Endothelial cell of umbilical vein (primary cell): Measurements from ENCODE around the gene SWAP70. TPM values are rescaled to one million over a fixed set of nuclear protein-coding genes. Genes with fewer than 3 reads are reported as not detected.

Source experiments
- BruUV-seq: library from RNA; stranded (reverse); fragments of 400-500 nt; replicated peaks from 2 replicates; lab custom pipeline; 2021; lab: Mats Ljungman, UMichigan
- CTCF ChIA-PET: fragments of 300-600, 350-600 bp; sonication (Branson Sonifier 250); formaldehyde crosslinking; loops from one replicate; lab custom pipeline; 2021; ENCODE audit warnings: antibody characterized with exemption, inconsistent platforms; lab: Charles Lee
- POLR2A ChIA-PET: fragments of 300-600, 350-600 bp; sonication (Branson Sonifier 250); formaldehyde crosslinking; loops from one replicate; lab custom pipeline; 2021; ENCODE audit warnings: antibody characterized with exemption, inconsistent platforms; lab: Charles Lee
- DNase-seq: peaks from one replicate; pipeline ENCODE4 v3.0.0-alpha.2; 2011; ENCODE audit warnings: low read depth, low spot score
- FAIRE-seq: peaks from 2 replicates; lab custom pipeline; 2011; peaks lifted over from hg19 to GRCh38; lab: Jason Lieb, UNC
- H2AFZ ChIP-seq: 2 replicates; pipeline ENCODE4 v1.6.0; 2012; ENCODE audit warnings: low read depth, low read length, control low read depth, inconsistent platforms
- H3K27ac ChIP-seq: 2 replicates; pipeline ENCODE4 v1.5.1; 2011; ENCODE audit warnings: low read depth, mild to moderate bottlenecking, control low read depth, low read length, moderate library complexity; ENCODE audit not compliant: insufficient read depth
- H3K27me3 ChIP-seq, 2 experiments: 2 replicates each; pipeline versions ENCODE4 v1.6.0 to v1.6.1; 2011; ENCODE audit warnings: low read length in 2 of 2, mixed read lengths in 1 of 2; ENCODE audit not compliant: control insufficient read depth in 2 of 2, insufficient read depth in 2 of 2
- H3K36me3 ChIP-seq, 2 experiments: 2 replicates in 1 of 2; 3 replicates in 1 of 2; pipeline ENCODE4 v1.5.1; 2011; ENCODE audit warnings: low read length in 2 of 2, mild to moderate bottlenecking in 1 of 2, moderate library complexity in 1 of 2; ENCODE audit not compliant: control insufficient read depth in 2 of 2, insufficient read depth in 2 of 2; ENCODE audit errors: extremely low read depth in 1 of 2
- H3K4me1 ChIP-seq: 3 replicates; pipeline ENCODE4 v1.5.1; 2011; ENCODE audit warnings: mild to moderate bottlenecking, low read length; ENCODE audit not compliant: control insufficient read depth, insufficient read depth; ENCODE audit errors: extremely low read depth
- H3K4me2 ChIP-seq: 2 replicates; pipeline ENCODE4 v1.6.1; 2011; ENCODE audit warnings: low read length, control low read depth, mixed read lengths; ENCODE audit not compliant: insufficient read depth
- H3K4me3 ChIP-seq, 3 experiments: fragments of 200-600 bp in 1 of 3; sonication (generic), shearing (Covaris generic) in 1 of 3; replicated peaks in 1 of 3; 2 replicates each; pipeline ENCODE4 v1.5.1; 2011 to 2016; ENCODE audit warnings: control low read depth in 3 of 3, low read length in 3 of 3, mild to moderate bottlenecking in 2 of 3, inconsistent platforms in 1 of 3, low read depth in 1 of 3, moderate library complexity in 1 of 3; ENCODE audit not compliant: insufficient read depth in 1 of 3
- H3K79me2 ChIP-seq: 2 replicates; pipeline ENCODE4 v1.6.0; 2012; ENCODE audit warnings: low read length, inconsistent platforms; ENCODE audit not compliant: control insufficient read depth, insufficient read depth
- H3K9ac ChIP-seq: replicated peaks from 2 replicates; pipeline ENCODE3; 2011; ENCODE audit warnings: low read length, control low read depth; ENCODE audit not compliant: insufficient read depth; ENCODE audit errors: extremely low read depth
- H3K9me1 ChIP-seq: replicated peaks from 3 replicates; pipeline ENCODE4 v1.6.0; 2011; ENCODE audit warnings: mild to moderate bottlenecking, low read length; ENCODE audit not compliant: control insufficient read depth, insufficient read depth; ENCODE audit errors: extremely low read depth
- H3K9me3 ChIP-seq: replicated peaks from 2 replicates; pipeline ENCODE4 v1.5.1; 2012; ENCODE audit warnings: low read length, inconsistent platforms; ENCODE audit not compliant: control insufficient read depth, insufficient read depth
- H4K20me1 ChIP-seq: replicated peaks from 2 replicates; pipeline ENCODE3; 2011; ENCODE audit warnings: mild to moderate bottlenecking, low read length; ENCODE audit not compliant: control insufficient read depth, insufficient read depth; ENCODE audit errors: extremely low read depth
- CTCF ChIP-seq, 2 donors: IDR thresholded peaks; 1 replicate in 1 of 2; 2 replicates in 1 of 2; pipeline ENCODE4 v1.5.1; 2011; ENCODE audit warnings: low read length in 2 of 2, mild to moderate bottlenecking in 2 of 2, moderate library complexity in 2 of 2, control low read depth in 1 of 2, inconsistent platforms in 1 of 2, low read depth in 1 of 2; ENCODE audit not compliant: insufficient read depth in 1 of 2; ENCODE audit errors: extremely low read depth in 1 of 2
- EZH2 ChIP-seq: IDR thresholded peaks from 2 replicates; pipeline ENCODE4 v1.6.1; 2012; ENCODE audit warnings: borderline replicate concordance, low read depth, mild to moderate bottlenecking, moderate library complexity, low read length, inconsistent platforms; ENCODE audit not compliant: severe bottlenecking
- FOS ChIP-seq: IDR thresholded peaks from 2 replicates; pipeline ENCODE4 v1.6.1; 2011; ENCODE audit warnings: mild to moderate bottlenecking, low read length, moderate library complexity, borderline replicate concordance; ENCODE audit not compliant: insufficient read depth
- GATA2 ChIP-seq: IDR thresholded peaks from 2 replicates; pipeline ENCODE4 v1.7.0; 2011; ENCODE audit warnings: low read depth, mild to moderate bottlenecking, moderate library complexity, mixed read lengths, low read length; ENCODE audit not compliant: insufficient read length, insufficient read depth
- JUN ChIP-seq: IDR thresholded peaks from 2 replicates; pipeline ENCODE4 v1.6.1; 2011; ENCODE audit warnings: borderline replicate concordance, low read depth; ENCODE audit not compliant: insufficient read length, insufficient read depth
- MYC ChIP-seq: IDR thresholded peaks from one replicate; pipeline ENCODE4 v1.6.1; 2011; ENCODE audit warnings: mild to moderate bottlenecking, low read depth, low read length
- POLR2A ChIP-seq: IDR thresholded peaks from 2 replicates; pipeline ENCODE4 v1.6.1; 2012; ENCODE audit warnings: low read depth, mild to moderate bottlenecking, control low read depth, low read length
- POLR2AphosphoS5 ChIP-seq: IDR thresholded peaks from 2 replicates; pipeline ENCODE4 v1.6.1; 2012; ENCODE audit warnings: low read depth, mild to moderate bottlenecking, control low read depth, low read length, moderate library complexity; ENCODE audit not compliant: insufficient read depth
- dilution Hi-C: fragments of 300-500 bp; cut with MboI; formaldehyde crosslinking; loops from one replicate; pipeline ENCODE4 v1.15.0; 2019; ENCODE audit warnings: low sequenced_read_pairs; ENCODE audit not compliant: extremely low pct_ligation_motif_present
- intact Hi-C: fragments of 100-400 bp; cut with micrococcal nuclease; formaldehyde crosslinking; loops from one replicate; pipeline ENCODE4 v1.10.0; 2022
- polyA plus RNA-seq, 4 experiments: library from polyadenylated mRNA; depleted of rRNA in 3 of 4; stranded (reverse) in 3 of 4; unstranded in 1 of 4; fragments of >200 nt; gene quantifications; 2 replicates each; pipeline versions ENCODE4 v1.2.1 to v1.2.3, GENCODE V29; 2011 to 2012; ENCODE audit warnings: missing spikeins in 1 of 4
- total RNA-seq: library from RNA; stranded (reverse); gene quantifications from 2 replicates; pipeline ENCODE4 v1.2.3, GENCODE V29; 2021
- TF ChIP-seq, protein P1 (sequence below): IDR thresholded peaks from 2 replicates; pipeline ENCODE4 v1.6.1; 2011; ENCODE audit not compliant: insufficient read depth, insufficient read length

The SWAP70 gene
- total and polyA plus RNA-seq, 2 donors (not counting 3 experiments of a cell fraction or from before 2014, with no cell fraction given), result 52.5 to 165 TPM

DNA sequence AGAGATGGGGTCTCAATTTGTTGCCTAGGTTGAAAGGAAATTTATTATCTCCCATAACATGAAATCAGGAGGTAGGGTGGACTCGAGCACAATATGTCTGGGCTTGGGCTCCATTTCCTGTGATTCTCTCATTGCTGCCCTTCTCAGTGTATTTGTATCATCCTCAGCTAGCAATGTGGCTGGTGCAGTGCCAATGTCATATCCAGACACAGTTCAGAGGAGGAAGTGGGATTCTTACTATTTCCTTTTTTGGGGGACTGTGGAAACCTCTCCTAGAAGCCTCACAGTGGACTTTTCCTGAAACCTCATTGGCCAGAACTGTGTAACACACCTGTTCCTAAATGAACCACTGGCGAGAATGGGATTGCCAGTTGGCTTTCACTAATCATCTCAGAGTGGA is 21.0 kb upstream of the SWAP70 start:
- CTCF ChIA-PET, result interaction anchor here (0.6 to 1.5 kb wide), 3 partner anchors 10 to 111 kb away, joined by 3 to 4 read pairs (median 3); no protein-coding TSS in a partner anchor
- TF ChIP-seq FOS (no peak), MYC (no peak), CTCF (IDR thresholded peaks at IDR 0.05; ENCODE audit: extremely low read depth in 1 of 2, insufficient read depth in 1 of 2, low read depth in 1 of 2, low read length in 2 of 2) (no peak), GATA2 (no peak), POLR2A (no peak), JUN (no peak), POLR2AphosphoS5 (no peak), EZH2 (no peak)
- TF ChIP-seq, protein P1, sequence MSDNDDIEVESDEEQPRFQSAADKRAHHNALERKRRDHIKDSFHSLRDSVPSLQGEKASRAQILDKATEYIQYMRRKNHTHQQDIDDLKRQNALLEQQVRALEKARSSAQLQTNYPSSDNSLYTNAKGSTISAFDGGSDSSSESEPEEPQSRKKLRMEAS, result no peak
- Histone ChIP-seq H3K9me1 (no peaks in the 10 kb centered on the region), H3K27me3 (no peaks in the 10 kb centered on the region), H3K4me3 (no peak overlapping the region), H4K20me1 (no peaks in the 10 kb centered on the region), H3K4me2 (no peak overlapping the region), H2AFZ (no peak overlapping the region), H3K27ac (no peak overlapping the region), H3K79me2 (no peaks in the 10 kb centered on the region), H3K9ac (no peak overlapping the region), H3K36me3 (no peaks in the 10 kb centered on the region), H3K9me3 (no peaks in the 10 kb centered on the region), H3K4me1 (peaks cover 9% of the 10 kb centered on the region)
- DNase-seq, result no peak
- dilution Hi-C loops, result no loop called here
- no peak for FAIRE-seq
- no TSS peak for BruUV-seq
- POLR2A ChIA-PET, result no interaction called here
- intact Hi-C loops, result no loop called here
